Measurements from ENCODE around the gene DPP6.
"Not testable (repeated sequence)": the region's sequence is repeated elsewhere in the genome, so short reads cannot be mapped to it uniquely, and the experiment has no call there.

Gene DPP6

GRCh38 chr7:154151306-154151705 lies 99.1 kb downstream of the DPP6 start:
- not testable (repeated sequence) for DNase-seq

- not testable (repeated sequence) for DNase-seq
Observed at GRCh38 chr7:154155928-154156327, 103.7 kb downstream of the DPP6 start.

DNA sequence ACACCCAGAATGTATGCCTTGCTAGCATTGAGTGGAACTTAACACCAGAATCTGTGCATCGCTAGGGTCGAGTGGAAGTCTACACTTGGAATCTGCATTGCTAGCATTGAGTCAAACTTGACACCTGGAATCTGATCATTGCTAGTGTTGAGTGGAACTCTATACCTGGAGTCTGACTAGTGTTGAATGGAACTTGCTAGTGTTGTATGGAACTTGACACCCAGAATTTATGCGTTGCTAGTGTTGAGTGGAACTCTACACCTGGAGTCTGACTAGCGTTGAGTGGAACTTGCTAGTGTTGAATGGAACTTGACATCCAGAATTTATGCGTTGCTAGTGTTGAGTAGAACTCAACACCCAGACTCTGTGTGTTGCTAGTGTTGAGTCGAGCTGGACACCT lies 110.7 kb downstream of the DPP6 start:
- DNase-seq, result not testable (repeated sequence)

DNA sequence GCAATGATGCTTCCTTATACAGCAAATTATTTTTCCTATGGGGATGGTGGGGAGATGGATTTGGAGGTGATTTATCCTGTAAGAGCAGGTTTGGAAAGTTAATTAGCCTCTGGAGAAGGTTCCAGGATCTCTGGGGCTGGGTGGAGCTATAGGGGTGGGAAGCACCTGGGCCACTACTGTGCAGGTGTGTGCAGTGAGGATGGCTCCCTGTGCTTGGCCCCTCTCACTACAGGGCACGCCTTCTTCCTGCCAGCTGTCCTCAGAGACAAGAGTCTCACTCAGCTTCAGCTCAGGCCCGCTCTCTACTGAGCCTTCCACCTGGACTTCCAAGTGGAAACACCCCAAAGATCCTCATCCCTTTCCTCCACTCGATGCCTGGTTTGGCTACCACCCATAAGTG lies 111.4 kb downstream of the DPP6 start:
- DNase-seq, result not testable (repeated sequence)

GRCh38 chr7:154167051-154167450 lies 114.9 kb downstream of the DPP6 start:
- no peak for DNase-seq

DNA sequence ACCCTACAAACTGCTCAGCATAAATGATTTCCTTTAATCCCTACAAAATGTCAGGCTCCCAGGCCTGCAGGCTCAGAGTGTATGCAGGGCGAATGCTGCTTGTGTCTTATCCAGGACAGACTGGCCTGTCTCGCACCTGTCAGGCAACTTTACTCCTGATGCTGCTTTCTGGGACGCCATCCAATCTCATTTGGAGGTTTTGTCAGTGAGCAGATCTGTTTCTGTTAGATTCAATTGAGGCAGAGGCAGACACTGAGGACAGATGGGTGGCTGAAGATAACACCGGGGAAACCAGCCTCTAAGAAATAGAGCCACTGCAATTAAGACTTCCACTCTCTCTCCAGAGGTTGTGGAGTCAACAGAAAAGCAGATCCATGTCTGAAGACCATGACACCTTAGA lies 115.6 kb downstream of the DPP6 start:
- no peak for DNase-seq

DNA sequence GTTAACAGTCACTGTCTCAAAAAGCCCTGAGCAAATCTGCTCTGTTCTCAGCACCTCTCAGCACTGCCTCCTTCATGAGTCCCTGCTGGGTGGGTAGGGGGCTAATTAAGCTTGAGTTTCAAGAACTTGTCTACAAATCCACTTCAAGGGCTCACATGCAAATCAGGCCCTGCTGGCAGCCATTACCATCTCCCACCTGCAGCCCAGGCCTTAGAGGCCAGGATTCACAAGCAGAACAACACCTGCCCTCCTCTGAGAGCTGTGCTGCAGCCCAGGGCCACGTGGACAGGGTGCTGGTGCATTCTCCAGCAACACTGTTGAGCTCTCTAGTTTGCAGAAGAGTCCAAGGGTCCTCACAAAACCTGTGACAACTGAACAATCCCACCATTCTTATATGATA lies 119.2 kb downstream of the DPP6 start:
- no peak for DNase-seq

DNA sequence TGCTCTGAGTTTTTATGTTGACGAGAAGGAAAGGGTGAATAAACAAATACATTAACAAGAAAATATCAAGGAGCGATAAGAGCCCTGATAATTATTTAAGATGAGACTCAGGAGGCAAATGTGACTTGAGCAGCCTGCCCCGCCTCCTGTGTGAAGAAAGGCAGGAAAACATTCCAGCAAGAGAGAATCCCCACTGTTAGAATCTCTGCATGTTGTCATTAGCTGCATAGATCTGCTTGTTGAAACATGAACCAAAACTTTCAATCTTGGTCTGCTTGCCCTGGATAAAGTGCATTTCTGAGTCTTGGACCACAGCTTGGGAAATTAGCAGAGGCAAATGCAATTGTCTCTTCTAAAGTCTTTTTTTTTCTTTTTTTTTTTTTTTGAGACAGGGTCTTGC lies 120.0 kb downstream of the DPP6 start:
- no peak for DNase-seq

DNA sequence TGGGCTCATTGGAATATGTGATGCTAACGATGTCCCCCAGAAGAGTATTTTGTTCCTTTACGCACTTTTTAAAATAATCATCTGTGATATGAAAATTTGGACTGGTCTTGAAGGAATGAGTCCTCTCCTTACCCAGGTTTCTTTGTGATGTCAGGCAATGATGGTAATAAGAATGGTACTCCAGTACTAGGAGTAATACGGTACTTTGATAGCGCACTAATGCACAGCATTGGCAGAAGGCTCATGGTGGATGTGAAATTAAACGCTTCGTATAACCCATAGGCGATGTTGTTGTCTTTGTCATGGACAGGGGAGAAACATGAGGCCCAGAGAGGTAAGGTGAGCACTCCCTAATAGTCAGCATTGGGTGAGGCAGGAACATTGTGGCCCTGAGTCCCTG lies 125.4 kb downstream of the DPP6 start:
- DNase-seq, result no peak

DNA sequence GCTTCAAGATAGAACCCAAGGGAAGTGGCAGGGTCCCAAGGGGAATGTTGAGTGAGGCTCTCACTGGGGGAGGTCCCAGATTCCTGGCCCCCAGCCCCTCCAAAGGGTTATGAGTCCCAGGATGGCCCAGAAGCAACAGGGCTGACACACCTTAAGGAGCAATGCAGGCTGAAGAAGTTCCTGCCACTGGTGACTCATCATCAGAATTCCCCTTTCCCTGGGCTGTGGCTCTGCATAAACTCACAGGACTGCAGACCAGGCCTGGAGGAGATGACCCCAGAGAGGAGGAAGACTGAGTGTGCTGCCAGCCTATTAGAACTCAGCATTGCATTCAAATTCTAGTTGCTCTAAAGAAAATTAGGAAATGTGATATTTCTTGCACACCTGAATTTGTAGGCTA lies 126.7 kb downstream of the DPP6 start:
- DNase-seq, result no peak

- no peak for DNase-seq
Observed at GRCh38 chr7:154183482-154183881, 131.3 kb downstream of the DPP6 start.

DNA sequence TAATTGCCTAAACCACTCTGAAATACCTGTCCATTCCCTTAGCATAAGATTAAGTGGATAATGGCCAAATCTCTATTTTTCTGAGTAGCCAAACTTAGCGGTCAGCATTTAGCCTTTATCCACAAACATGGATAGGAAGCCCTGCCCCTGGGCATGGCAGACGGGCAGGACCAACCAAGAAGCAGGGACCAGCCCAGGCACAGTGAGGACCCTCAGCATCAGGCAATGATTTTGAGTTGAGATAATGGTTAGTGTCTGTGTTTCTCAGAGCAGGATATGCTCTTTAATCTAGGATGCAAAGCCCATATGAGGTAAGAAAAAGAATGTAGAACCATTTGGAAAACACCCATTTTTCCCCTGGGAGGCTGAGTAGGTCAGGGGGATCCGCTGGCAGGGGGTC lies 131.7 kb downstream of the DPP6 start:
- no peak for DNase-seq

- DNase-seq, result no peak
Observed at GRCh38 chr7:154186811-154187210, 134.6 kb downstream of the DPP6 start.

- no peak for DNase-seq
Observed at GRCh38 chr7:154188330-154188729, 136.1 kb downstream of the DPP6 start.

DNA sequence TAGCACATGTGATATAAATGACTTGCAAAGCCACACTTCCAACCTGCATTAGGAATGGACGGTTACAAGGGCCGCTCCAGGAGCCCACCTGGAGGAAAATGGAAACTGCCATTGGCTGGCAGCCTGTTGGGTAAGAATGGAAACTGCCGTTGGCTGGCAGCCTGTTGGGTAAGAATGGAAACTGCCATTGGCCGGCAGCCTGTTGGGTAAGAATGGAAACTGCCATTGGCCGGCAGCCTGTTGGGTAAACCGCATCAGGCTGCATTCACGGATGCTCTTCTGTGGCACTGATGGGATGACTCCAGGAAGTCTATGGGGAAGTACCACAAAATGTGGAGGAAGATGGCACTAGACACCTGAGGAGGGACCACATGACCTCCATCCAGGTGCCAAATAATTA lies 143.1 kb downstream of the DPP6 start:
- no peak for DNase-seq

- no peak for DNase-seq
Observed at GRCh38 chr7:154198481-154198880, 146.3 kb downstream of the DPP6 start.

DNA sequence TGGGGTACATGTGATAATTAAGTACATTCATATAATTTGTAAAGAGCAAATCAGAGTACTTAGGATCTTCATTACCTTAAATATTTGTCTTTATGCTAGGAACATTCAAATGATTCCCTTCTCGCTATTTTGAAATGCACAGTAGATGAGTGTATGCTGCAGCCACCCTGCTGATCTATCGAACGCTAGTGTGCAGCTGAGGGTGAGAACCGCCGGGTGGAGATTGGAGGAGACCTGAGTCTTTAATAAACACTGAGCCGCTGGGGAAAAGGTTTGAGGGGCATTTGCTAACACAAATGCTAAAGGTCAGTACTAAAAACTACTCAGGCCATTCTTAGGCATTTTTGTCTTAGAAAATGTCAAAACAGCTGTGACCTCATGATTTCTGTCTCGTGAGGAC lies 148.0 kb downstream of the DPP6 start:
- no peak for DNase-seq

DNA sequence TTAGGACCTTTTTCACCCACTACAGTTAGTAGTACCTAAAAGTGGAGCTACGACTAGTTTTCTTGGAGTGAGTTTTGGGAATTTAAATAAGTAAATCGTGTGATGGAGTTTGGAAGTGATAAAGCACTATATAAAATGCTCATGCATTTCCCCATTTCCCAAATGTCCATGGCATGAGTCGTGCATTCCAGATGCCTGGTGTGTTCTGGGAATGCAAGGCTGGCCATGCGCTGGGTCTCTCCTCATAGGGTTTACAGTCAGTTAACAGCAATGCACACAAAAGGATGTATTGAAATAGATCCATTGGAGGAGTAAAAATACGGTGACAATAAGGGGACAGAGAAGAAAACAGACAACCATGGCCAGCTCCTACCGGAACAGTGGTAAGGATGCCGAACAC lies 149.8 kb downstream of the DPP6 start:
- no peak for DNase-seq

DNA sequence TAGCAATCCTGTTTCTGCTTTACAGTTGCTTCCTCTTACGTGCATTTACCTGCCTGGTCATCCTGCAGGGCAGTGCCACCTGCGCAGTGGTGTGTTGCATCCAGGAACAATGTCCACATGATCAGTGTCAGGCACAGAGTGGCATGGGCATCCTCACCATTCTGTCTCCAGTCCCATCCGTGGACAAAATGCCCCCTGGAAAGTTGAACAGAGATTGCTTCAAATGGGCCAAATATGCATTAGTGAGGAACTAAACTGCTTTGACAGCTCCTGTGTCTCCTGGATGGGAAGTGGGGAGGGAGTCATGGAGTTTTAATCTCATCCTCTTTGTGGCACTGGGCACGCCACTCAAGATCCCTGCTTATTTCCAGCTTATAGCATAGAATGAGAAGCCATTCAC lies 151.8 kb downstream of the DPP6 start:
- no peak for DNase-seq

DNA sequence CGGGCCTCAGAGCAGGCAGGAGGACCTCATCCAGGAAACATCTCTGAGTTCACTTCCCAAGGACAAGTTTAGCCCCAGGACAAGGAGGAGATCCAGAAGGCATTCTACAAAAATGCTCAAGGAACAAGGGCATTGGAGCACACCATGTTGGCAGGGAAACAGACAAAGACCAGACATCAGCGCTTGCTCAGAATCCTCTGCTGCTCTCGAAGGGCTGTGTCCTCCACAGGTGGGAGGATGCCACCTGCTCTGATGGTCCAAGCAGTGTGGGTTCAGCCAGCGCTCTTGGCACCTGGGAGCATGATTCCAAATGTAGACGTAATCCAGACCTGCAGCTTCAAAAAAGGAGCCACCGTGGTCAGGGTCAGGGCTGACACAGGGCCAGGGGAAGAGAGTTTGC lies 160.7 kb downstream of the DPP6 start:
- DNase-seq, result no peak

DNA sequence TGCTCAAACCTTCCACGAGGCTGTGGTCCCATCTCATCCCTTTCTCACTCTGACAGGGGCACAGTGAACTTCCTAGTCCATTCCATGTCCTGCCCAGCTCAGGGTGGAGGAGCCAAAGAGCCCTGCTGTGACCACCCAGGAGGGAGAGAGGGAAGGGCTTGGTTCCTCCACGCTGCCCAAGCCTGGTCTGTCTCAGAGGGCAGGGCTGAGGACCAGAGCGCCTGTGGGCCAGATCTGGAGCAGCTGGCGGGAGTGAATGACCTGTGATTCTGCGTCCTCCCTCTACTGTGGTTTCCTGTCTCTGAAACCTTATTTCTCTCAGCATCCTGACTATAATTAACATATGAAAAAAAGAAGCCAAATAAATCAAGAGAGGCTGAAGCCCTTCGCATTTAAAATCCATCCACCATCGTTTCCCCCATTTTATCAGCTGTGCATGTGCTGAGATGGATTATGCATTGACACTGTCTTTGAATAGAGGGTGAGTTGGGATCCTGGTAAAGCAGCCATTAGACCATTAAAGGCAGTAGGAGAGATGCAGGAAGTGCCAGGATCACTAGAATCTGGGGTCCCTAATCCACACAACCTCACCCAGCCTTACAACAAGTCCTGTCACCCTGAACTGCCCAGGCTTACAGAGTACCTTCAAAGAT lies 165.6 kb downstream of the DPP6 start:
- DNase-seq, result no peak

DNA sequence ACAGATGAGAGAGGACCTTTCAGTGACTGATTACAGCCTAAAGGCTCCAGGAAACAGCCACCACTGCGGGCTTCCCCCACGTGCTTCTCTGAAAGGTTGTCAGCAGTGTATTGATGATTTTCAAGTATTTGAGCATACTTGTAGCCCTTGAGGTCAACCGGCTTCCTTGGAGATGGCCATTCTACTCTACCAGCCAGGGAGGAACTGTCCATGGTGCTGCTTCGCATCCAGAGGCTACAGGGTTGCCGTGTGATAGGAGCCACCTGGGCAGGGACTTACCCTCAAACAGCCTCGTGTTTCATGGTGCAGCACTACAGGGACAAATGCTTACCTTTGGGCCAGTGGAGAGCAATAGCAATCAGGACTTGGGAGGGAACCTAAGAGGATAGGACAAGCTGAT lies 179.5 kb downstream of the DPP6 start:
- no peak for DNase-seq

DNA sequence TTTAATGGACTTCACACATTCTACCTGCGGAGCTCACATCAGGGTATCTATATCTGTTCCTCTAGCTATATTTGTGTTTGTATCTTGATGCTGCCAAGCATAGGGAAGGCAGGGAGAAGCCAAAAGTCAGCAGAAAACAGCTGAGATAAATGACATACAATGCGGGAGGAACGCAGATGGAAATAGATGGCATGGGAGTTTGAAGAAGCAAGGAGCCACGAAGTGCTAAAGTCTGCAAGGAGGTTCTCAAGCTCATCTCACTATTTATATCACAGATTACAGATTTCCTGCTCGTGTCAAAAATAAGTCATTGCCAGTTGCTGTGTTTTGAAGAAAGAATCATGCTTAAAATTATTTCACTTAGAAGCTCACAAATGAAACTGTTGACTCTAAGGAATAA lies 180.5 kb downstream of the DPP6 start:
- no peak for DNase-seq

DNA sequence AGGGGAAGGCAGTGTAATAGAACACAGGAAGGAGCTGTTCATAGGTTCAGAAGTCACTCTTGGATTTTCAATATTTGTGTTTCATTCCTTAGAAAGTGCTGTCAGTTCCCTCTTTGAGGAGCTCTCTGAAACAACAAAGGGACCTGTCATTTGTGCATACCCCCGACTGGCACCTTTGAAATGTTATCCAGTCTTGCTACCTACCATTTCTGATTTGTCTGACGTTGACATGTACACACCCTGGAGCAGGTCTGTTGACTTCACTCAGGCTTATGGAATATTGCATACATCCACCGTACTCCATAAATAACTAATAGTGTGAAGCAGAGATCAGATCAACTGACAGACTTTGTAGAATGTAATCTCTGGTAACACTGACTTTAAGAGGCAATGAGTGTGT lies 189.8 kb downstream of the DPP6 start:
- DNase-seq, result no peak

GRCh38 chr7:154242709-154243108 lies 190.5 kb downstream of the DPP6 start:
- DNase-seq, result no peak

GRCh38 chr7:154252046-154252445 lies 199.8 kb downstream of the DPP6 start:
- no peak for DNase-seq

Measured in CD4-positive, alpha-beta T cell treated with Interleukin-6 for 4 hours (primary cell).